H1 (cell line): Measurements from ENCODE around the gene MANSC4. TPM values are rescaled to one million over a fixed set of nuclear protein-coding genes. Genes with fewer than 3 reads are reported as not detected.

Experiments used
- ATF2 ChIP-seq: IDR thresholded peaks from 2 replicates; pipeline ENCODE4 v1.6.1; 2012; ENCODE audit warnings: low read length, inconsistent platforms
- NRF1 ChIP-seq: IDR thresholded peaks from 2 replicates; pipeline ENCODE4 v1.6.1; 2011; ENCODE audit warnings: mild to moderate bottlenecking, low read depth, low read length, improper control_type of control experiment
- TEAD4 ChIP-seq: IDR thresholded peaks from 2 replicates; pipeline ENCODE4 v1.6.1; 2012; ENCODE audit warnings: low read depth, low read length, inconsistent platforms, mixed read lengths
- polyA plus RNA-seq, 7 experiments: library from polyadenylated mRNA; depleted of rRNA in 3 of 7; stranded (reverse) in 5 of 7; unstranded in 2 of 7; fragments of >200 nt in 5 of 7; fragments of 200-250 nt in 2 of 7; gene quantifications; 1 replicate in 5 of 7; 2 replicates in 1 of 7; 4 replicates in 1 of 7; pipeline versions ENCODE4 v1.2.1 to v1.2.3, GENCODE V29; 2011 to 2013; ENCODE audit warnings: missing spikeins in 2 of 7, mixed read lengths in 2 of 7
- total RNA-seq: library from RNA; stranded (reverse); fragmentation: NEBNext Ultra II Directional; extraction: Animal tissue kit (Norgen Biotek cat#: 25700); gene quantifications from 2 replicates; pipeline ENCODE4 v1.2.1, GENCODE V29; 2021

Gene MANSC4
- total and polyA plus RNA-seq, 2 of the 8 experiments (the other 6 are each of a cell fraction or from before 2014, with no cell fraction given), result not detected

GRCh38 chr12:27801630-27802029 lies 21.6 kb upstream of the MANSC4 start (continued):
- no peak for TF ChIP-seq ATF2
- no peak for TF ChIP-seq TEAD4
- TF ChIP-seq NRF1, result no peak
